H9 (cell line): ENCODE data around the gene SRGAP3. TPM values are rescaled to one million over a fixed set of nuclear protein-coding genes. Genes with fewer than 3 reads are reported as not detected.
A peak's percentile ranks its signal among the peaks of the same experiment; 100 is the strongest.

Experiments
- DNase-seq: peaks from one replicate; pipeline ENCODE4 v3.0.0-alpha.2; 2017
- H2AFZ ChIP-seq: one replicate; pipeline ENCODE4 v1.6.1; 2013; ENCODE audit warnings: mild to moderate bottlenecking, low read length, control low read depth, moderate library complexity
- H2AK5ac ChIP-seq: 2 replicates; pipeline ENCODE4 v1.6.1; 2013; ENCODE audit warnings: low read length, control low read depth, mixed read lengths; ENCODE audit not compliant: insufficient read length
- H2BK120ac ChIP-seq: one replicate; pipeline ENCODE4 v1.6.1; 2013; ENCODE audit warnings: low read depth, mild to moderate bottlenecking, low read length, control low read depth, inconsistent platforms; ENCODE audit not compliant: poor library complexity, severe bottlenecking
- H2BK12ac ChIP-seq: 2 replicates; pipeline ENCODE4 v1.6.1; 2013; ENCODE audit warnings: low read length, control low read depth, mixed read lengths, low read depth; ENCODE audit not compliant: insufficient read length
- H2BK15ac ChIP-seq: 2 replicates; pipeline ENCODE4 v1.6.1; 2013; ENCODE audit warnings: low read depth, low read length, control low read depth
- H2BK20ac ChIP-seq: one replicate; pipeline ENCODE4 v1.6.1; 2013; ENCODE audit warnings: low read depth, mild to moderate bottlenecking, low read length, control low read depth, inconsistent platforms; ENCODE audit not compliant: poor library complexity, severe bottlenecking
- H2BK5ac ChIP-seq: 2 replicates; pipeline ENCODE4 v1.6.1; 2013; ENCODE audit warnings: low read length, control low read depth, mixed read lengths; ENCODE audit not compliant: insufficient read length
- H3K14ac ChIP-seq: 2 replicates; pipeline ENCODE4 v1.6.1; 2013; ENCODE audit warnings: low read length, control low read depth; ENCODE audit not compliant: insufficient read depth
- H3K18ac ChIP-seq: 2 replicates; pipeline ENCODE4 v1.6.1; 2013; ENCODE audit warnings: low read depth, mild to moderate bottlenecking, mixed read lengths, low read length, control low read depth; ENCODE audit not compliant: insufficient read length
- H3K23ac ChIP-seq: 2 replicates; pipeline ENCODE4 v1.6.1; 2013; ENCODE audit warnings: low read length, control low read depth, mixed read lengths, low read depth; ENCODE audit not compliant: insufficient read length
- H3K23me2 ChIP-seq: 2 replicates; pipeline ENCODE4 v1.6.1; 2013; ENCODE audit warnings: low read depth, mild to moderate bottlenecking, mixed read lengths, low read length, control low read depth; ENCODE audit not compliant: insufficient read length, poor library complexity, severe bottlenecking
- H3K27ac ChIP-seq: 2 replicates; pipeline ENCODE4 v1.5.1; 2013; ENCODE audit warnings: low read length, control low read depth, mixed read lengths, low read depth; ENCODE audit not compliant: insufficient read length
- H3K27me3 ChIP-seq: 2 replicates; pipeline ENCODE4 v1.6.1; 2013; ENCODE audit warnings: low read length, control low read depth, inconsistent platforms; ENCODE audit not compliant: insufficient read depth
- H3K4ac ChIP-seq: 2 replicates; pipeline ENCODE4 v1.6.1; 2013; ENCODE audit warnings: low read depth, mild to moderate bottlenecking, control low read depth, inconsistent platforms, low read length, moderate library complexity
- H3K4me1 ChIP-seq: 2 replicates; pipeline ENCODE4 v1.6.1; 2013; ENCODE audit warnings: low read length, control low read depth, inconsistent platforms; ENCODE audit not compliant: insufficient read depth
- H3K4me2 ChIP-seq: 2 replicates; pipeline ENCODE4 v1.6.1; 2013; ENCODE audit warnings: low read length, control low read depth, mixed read lengths; ENCODE audit not compliant: insufficient read length, insufficient read depth
- H3K56ac ChIP-seq: 2 replicates; pipeline ENCODE4 v1.6.1; 2013; ENCODE audit warnings: low read depth, mild to moderate bottlenecking, mixed read lengths, low read length, control low read depth; ENCODE audit not compliant: insufficient read length
- H3K79me1 ChIP-seq: 2 replicates; pipeline ENCODE4 v1.6.1; 2013; ENCODE audit warnings: low read depth, mild to moderate bottlenecking, moderate library complexity, low read length, control low read depth, inconsistent platforms; ENCODE audit not compliant: insufficient read depth, poor library complexity, severe bottlenecking
- H3K79me2 ChIP-seq: 2 replicates; pipeline ENCODE4 v1.6.1; 2013; ENCODE audit warnings: low read length, control low read depth, inconsistent platforms; ENCODE audit not compliant: insufficient read depth
- H3K9ac ChIP-seq: 2 replicates; pipeline ENCODE4 v1.6.1; 2013; ENCODE audit warnings: low read length, control low read depth, mixed read lengths; ENCODE audit not compliant: insufficient read length; ENCODE audit errors: extremely low read depth
- H3K9me3 ChIP-seq: one replicate; pipeline ENCODE4 v1.6.1; 2013; ENCODE audit warnings: low read depth, low read length, inconsistent platforms; ENCODE audit not compliant: control insufficient read depth
- H3T11ph ChIP-seq: one replicate; pipeline ENCODE4 v1.6.1; 2013; ENCODE audit warnings: mild to moderate bottlenecking, low read length, control low read depth, inconsistent platforms
- H4K20me1 ChIP-seq: one replicate; pipeline ENCODE4 v1.6.1; 2013; ENCODE audit not compliant: control insufficient read depth, insufficient read length, insufficient read depth
- H4K5ac ChIP-seq: 2 replicates; pipeline ENCODE4 v1.6.1; 2013; ENCODE audit warnings: low read depth, mild to moderate bottlenecking, mixed read lengths, low read length, control low read depth; ENCODE audit not compliant: insufficient read length
- H4K8ac ChIP-seq: replicated peaks from 2 replicates; pipeline ENCODE4 v1.6.1; 2013; ENCODE audit warnings: low read length, control low read depth, mixed read lengths, low read depth; ENCODE audit not compliant: insufficient read length
- H4K91ac ChIP-seq: 2 replicates; pipeline ENCODE4 v1.6.1; 2013; ENCODE audit warnings: low read depth, mild to moderate bottlenecking, moderate library complexity, mixed read lengths, low read length, control low read depth; ENCODE audit not compliant: insufficient read length
- H3K27ac Mint-ChIP-seq, 3 experiments: 2 replicates in 2 of 3; 3 replicates in 1 of 3; pipeline ENCODE4 v1.8.0; 2020 to 2021; ENCODE audit warnings: mixed read lengths in 3 of 3, mild to moderate bottlenecking in 1 of 3, moderate library complexity in 1 of 3
- H3K27me3 Mint-ChIP-seq: 2 replicates; pipeline ENCODE4 v1.8.0; 2021; ENCODE audit warnings: low read depth, mild to moderate bottlenecking, moderate library complexity, mixed read lengths
- H3K36me3 Mint-ChIP-seq, 3 experiments: 2 replicates in 2 of 3; 3 replicates in 1 of 3; pipeline ENCODE4 v1.8.0; 2020 to 2021; ENCODE audit warnings: low read depth in 3 of 3, mixed read lengths in 3 of 3; ENCODE audit not compliant: insufficient read depth in 1 of 3
- H3K4me1 Mint-ChIP-seq, 2 experiments: 2 replicates each; pipeline ENCODE4 v1.8.0; 2020; ENCODE audit warnings: mixed read lengths in 2 of 2
- H3K4me3 Mint-ChIP-seq, 2 experiments: 2 replicates in 1 of 2; 3 replicates in 1 of 2; pipeline ENCODE4 v1.8.0; 2020 to 2021; ENCODE audit warnings: mild to moderate bottlenecking in 2 of 2, mixed read lengths in 2 of 2, moderate library complexity in 1 of 2
- H3K9me3 Mint-ChIP-seq, 2 experiments: 2 replicates in 1 of 2; 3 replicates in 1 of 2; pipeline ENCODE4 v1.8.0; 2020; ENCODE audit warnings: mild to moderate bottlenecking in 2 of 2, mixed read lengths in 2 of 2, moderate library complexity in 1 of 2
- WGBS: extraction: QIAGEN DNeasy Blood & Tissue Kit; methylation state at CpG from one replicate; pipeline ENCODE4 v1.1.7; 2013; ENCODE audit warnings: missing lambda C conversion rate, low lambda C conversion rate, mixed read lengths; ENCODE audit not compliant: insufficient read length; ENCODE audit errors: extremely low coverage; 5-methylcytosine and 5-hydroxymethylcytosine counted together
- total RNA-seq: library from RNA; stranded (reverse); gene quantifications from 2 replicates; pipeline ENCODE4 v1.2.1, GENCODE V29; 2021
- TF ChIP-seq, protein P1 (sequence below): fragments of 200-600 bp; sonication (generic); conservative IDR thresholded peaks from 3 replicates; pipeline ENCODE4 v1.8.0; 2021; ENCODE audit warnings: antibody characterized with exemption, mild to moderate bottlenecking

The SRGAP3 gene
- total RNA-seq, 1 experiment from 2014 or later: 3.4 TPM

DNA sequence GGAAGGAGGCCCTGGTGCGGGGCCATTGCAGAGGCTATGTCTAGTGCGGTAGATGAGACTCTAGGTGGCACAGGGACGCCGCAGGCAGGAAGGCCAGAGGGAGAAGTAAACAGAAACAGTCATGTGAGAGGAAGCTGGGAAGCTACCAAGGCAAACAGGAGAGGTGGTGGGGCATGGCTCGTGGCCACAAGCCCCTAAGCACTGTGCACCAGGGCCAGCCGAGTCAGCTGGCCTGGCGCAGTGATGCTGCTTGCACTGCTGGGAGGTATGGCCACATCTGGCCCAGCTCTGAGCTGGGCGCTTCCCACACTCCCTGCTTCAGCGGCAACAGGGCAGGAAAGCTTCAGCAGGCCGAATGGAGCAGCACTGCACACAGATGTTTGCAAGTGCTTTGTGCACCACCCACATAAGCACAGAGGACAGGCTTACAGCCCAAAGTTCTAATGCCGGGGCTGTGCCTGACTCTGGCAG is 76.6 kb downstream of the SRGAP3 start:
- Histone ChIP-seq H3K56ac (no peak overlapping the region), H3K23me2 (no peaks in the 10 kb centered on the region), H3K79me2 (no peaks in the 10 kb centered on the region), H3T11ph (no peak overlapping the region), H4K20me1 (no peaks in the 10 kb centered on the region), H3K27me3 (no peaks in the 10 kb centered on the region), H3K4me1 (peaks cover 4% of the 10 kb centered on the region; the same call in 1 of the 2 replicates), H2BK5ac (no peak overlapping the region), H2BK20ac (no peak overlapping the region), H3K4me2 (no peak overlapping the region), H4K91ac (no peak overlapping the region), H4K8ac (no peak overlapping the region), H3K18ac (no peak overlapping the region), H3K14ac (peak overlapping the region; percentile 4), H2AFZ (no peak overlapping the region), H2AK5ac (no peak overlapping the region), H3K9me3 (no peaks in the 10 kb centered on the region), H2BK12ac (no peak overlapping the region), H3K27ac (no peak overlapping the region), H3K9ac (no peak overlapping the region), H3K79me1 (no peaks in the 10 kb centered on the region), H3K23ac (no peak overlapping the region), H4K5ac (no peak overlapping the region), H3K4ac (no peak overlapping the region), H2BK15ac (no peak overlapping the region), H2BK120ac (no peak overlapping the region)
- no peak overlapping the region for H3K4me3 Mint-ChIP-seq
- no peaks in the 10 kb centered on the region for H3K36me3 Mint-ChIP-seq
- peak overlapping the region in 1 of 3 experiments; percentile 31; a peak in 1 of 7 replicates for H3K27ac Mint-ChIP-seq
- no peaks in the 10 kb centered on the region for H3K9me3 Mint-ChIP-seq
- H3K27me3 Mint-ChIP-seq: no peaks in the 10 kb centered on the region; the same call in 1 of the 2 replicates
- TF ChIP-seq, protein P1, sequence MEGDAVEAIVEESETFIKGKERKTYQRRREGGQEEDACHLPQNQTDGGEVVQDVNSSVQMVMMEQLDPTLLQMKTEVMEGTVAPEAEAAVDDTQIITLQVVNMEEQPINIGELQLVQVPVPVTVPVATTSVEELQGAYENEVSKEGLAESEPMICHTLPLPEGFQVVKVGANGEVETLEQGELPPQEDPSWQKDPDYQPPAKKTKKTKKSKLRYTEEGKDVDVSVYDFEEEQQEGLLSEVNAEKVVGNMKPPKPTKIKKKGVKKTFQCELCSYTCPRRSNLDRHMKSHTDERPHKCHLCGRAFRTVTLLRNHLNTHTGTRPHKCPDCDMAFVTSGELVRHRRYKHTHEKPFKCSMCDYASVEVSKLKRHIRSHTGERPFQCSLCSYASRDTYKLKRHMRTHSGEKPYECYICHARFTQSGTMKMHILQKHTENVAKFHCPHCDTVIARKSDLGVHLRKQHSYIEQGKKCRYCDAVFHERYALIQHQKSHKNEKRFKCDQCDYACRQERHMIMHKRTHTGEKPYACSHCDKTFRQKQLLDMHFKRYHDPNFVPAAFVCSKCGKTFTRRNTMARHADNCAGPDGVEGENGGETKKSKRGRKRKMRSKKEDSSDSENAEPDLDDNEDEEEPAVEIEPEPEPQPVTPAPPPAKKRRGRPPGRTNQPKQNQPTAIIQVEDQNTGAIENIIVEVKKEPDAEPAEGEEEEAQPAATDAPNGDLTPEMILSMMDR: no peak
- DNase-seq: no peak
- WGBS: no CpG with 5 or more reads among the region's 11 CpGs
- H3K4me1 Mint-ChIP-seq: peaks cover 20% of the 10 kb centered on the region in 2 experiments
